Astrocyte of the hippocampus (primary cell): ENCODE results near the gene SLC16A8.
"Not testable (repeated sequence)": the region's sequence is repeated elsewhere in the genome, so short reads cannot be mapped to it uniquely, and the experiment has no call there.

Experiments
- DNase-seq: peaks from one replicate; pipeline ENCODE4 v3.0.0; 2011; ENCODE audit warnings: low read depth, low spot score

Gene SLC16A8, protein sequence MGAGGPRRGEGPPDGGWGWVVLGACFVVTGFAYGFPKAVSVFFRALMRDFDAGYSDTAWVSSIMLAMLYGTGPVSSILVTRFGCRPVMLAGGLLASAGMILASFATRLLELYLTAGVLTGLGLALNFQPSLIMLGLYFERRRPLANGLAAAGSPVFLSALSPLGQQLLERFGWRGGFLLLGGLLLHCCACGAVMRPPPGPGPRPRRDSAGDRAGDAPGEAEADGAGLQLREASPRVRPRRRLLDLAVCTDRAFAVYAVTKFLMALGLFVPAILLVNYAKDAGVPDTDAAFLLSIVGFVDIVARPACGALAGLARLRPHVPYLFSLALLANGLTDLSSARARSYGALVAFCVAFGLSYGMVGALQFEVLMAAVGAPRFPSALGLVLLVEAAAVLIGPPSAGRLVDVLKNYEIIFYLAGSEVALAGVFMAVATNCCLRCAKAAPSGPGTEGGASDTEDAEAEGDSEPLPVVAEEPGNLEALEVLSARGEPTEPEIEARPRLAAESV

DNA sequence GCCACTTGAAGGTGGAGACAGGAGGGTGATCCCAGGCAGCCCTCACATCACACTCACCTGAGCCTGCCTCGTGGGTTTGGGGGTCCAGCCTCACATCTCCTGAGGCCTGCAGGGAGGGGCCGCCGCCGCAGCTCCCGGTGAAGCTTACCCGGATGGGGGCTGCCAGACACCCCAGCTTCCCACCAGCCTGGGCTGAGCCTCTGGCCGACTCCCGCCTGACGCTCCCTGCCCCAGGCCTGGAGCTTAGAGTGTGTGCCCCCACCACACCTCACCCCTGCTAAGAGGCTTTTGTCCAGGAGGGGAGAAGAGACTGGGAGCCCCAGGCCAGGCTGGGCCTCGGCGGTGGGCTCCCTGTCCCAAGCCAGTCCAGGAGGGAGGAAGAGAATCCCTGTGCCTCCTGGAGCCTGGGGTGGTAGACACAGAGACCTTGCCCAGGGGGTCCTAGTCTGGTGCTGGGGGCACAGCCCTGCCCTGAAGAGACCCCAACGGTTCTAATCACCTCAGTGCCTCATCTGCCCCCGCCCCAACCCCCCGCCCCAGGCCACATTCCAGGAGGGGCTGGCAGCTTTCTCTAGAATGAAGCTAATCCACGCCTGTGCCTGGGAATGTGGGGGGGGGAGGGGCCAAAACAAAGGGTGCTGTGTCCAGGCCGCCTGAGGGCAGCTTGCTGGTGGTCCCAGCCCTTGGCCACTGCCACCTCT is at the start of gene SLC16A8:
TSS of gene SLC16A8 (minus strand) at position 254 of the 701 bp plus-strand sequence. CDS start 1,311 bp downstream, outside the sequence.
- peak; percentile 36 for DNase-seq

DNA sequence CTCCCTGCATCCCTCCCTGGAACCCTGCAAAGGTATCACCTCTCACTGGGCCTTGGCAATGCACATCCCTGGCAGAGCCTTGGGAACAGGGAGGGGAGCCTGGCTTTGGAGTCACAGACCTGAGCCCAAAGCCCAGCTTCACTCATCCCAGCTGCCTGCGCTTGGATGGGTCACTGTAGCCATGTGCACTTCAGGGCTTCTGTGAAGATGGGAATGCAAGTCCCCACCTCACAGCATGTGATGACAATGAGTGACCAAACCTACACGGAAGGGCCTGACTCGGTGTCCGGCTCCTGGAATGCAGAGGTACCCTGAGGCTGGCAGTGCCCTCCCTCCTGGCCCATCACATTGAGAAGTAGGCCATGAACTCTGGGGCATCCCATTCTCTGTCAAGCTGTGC is 49.3 kb upstream of the SLC16A8 start:
- DNase-seq = no peak

DNA sequence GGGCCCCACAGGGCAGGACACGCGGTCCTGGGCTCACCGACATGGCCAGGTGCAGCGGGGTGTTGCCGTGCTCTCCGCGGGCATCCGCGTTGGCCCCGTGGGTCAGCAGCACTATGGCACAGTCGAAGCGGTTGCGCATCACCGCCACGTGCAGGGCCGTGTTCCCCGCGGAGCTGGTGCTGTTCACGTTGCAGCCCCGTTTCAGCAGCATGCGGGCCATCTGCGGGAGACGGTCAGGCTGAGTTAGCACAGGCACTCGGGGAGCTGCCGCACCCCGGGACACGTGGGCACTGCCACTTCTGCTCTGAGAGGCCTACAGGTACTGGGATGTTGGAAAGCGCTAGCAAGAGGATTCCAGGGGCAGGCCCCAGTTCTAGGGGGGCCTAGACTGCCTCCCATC is 48.8 kb upstream of the SLC16A8 start:
- no peak for DNase-seq

DNA sequence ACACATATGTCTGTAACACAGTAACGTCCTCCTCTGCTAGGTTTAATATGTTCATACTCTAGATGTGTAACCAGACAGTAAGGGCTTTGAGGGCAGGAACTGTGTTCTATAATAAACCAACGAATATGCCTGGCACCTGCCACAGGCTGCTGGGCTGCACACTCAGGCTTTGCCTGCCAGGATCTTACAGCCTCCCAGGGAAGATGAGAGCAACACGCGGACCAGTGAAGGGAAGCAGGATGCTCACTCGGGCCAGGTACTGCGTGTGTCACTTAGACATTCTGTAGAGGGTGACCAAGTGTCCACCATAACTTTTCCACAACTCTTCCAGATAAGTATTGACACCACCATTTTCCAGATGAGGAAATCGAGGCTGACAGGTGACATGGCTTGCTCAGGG is 48.2 kb upstream of the SLC16A8 start:
- DNase-seq = no peak

DNA sequence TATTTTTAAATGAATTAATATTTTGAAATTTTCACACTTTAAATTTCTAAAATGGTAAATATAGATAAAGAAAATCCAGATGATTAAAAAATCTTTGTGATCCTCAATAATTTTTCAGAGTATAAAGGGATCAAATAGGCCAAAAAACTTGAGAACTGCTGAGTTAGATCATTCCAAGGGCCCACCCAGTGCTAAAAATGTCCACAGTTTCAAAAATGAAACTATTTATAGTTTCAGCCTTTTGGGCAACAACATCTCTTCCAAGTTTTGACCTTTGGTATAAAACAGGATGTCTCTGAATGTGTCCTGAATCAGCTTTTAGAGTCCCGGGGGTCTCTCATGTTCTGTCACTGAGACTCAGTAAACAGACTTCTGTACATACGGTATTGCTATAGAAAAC is 47.4 kb upstream of the SLC16A8 start:
- no peak for DNase-seq

DNA sequence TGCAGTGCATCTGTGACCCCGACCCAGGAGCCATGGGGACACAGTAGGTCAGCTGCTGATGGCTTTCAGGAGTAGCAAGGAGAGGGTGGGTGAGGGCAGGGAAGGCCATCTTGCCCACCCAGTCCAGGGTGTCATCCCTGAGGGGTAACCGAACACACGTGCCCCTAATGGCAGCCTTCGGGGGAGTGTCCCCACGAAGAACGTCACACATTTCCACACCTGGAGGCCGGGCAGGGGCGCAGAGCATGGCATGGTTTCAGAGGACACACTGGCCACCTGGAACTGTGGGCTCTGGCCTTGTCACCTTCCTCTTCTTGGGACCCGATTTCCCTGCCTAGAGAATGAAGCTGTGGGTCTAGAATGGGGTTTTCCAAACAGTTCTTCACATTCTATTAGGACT is 45.9 kb upstream of the SLC16A8 start:
- DNase-seq = no peak

DNA sequence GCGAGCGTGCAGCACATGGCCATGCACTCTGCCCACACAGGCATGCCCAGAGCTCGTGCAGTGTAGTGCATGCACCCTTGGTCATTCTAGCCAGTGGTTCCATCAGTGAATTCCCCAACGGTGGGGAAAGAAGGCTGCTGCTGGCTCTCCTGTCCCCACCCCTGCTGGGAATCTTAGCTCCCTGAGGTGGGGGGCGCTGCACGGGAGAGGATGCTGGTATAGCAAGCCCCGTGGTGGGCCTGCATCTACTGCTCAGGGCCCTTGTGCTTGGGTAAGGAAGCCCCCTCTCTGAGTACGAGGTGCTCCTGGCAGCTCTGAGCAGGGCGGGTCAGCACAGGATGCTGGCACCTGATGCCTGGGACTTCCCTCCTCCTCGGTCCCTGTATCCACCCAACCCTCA is 45.0 kb upstream of the SLC16A8 start:
- no peak for DNase-seq

DNA sequence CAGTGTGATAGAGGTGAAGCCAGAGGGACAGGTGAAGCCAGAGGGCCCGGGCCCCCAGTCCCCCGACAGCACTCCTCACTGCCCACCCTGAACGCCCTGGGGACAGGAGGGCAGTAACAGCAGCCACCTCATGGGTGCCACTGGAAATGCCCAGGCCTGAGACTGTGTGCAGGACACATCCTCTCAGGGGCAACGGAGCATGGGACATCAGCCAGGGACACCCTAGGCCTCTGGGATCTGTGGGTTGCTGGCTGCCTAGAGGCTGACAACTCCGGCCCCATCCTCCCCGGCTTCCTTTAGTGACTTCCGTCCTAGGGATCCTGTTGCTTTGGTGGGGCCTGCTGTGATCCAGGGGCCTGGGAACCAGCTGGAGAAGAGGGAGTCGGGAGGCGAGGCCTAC is 43.9 kb upstream of the SLC16A8 start:
- DNase-seq = no peak

DNA sequence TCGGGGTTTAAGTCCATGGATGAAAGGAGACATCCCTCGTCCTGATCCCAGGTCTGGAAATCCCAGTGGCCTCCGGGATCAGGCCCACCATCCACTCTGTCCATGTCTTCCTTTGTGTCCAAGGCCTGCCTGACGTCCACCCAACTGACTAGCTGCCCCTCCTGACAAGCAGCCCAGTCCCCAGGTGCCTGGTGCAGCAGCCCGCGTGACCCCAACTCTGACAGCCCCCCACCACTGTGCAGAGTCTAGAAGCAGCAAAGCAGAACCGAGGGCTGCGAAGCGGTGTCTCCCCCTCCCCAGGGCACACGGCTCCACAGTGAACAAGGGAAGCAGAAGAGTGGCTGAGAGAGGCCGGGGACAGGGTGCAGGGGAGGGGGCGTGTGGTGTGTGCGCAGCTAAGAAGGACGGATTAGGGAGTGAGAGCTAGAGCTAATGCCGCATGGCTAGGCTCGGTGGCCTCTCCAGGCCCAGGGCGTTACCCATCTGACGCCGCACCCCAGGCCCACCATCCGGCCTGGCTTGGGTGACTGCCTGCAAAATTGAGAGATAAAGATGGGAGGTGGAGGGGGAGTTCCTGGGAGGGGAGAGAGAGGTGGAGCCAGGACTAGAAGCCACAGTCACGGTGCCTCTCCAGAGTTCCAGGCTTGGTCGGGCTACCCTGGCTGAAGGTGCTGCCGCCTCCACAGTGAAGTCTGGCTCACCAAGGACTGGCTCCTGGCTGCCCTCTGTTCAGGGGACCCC is 43.1 kb upstream of the SLC16A8 start:
- DNase-seq = no peak

DNA sequence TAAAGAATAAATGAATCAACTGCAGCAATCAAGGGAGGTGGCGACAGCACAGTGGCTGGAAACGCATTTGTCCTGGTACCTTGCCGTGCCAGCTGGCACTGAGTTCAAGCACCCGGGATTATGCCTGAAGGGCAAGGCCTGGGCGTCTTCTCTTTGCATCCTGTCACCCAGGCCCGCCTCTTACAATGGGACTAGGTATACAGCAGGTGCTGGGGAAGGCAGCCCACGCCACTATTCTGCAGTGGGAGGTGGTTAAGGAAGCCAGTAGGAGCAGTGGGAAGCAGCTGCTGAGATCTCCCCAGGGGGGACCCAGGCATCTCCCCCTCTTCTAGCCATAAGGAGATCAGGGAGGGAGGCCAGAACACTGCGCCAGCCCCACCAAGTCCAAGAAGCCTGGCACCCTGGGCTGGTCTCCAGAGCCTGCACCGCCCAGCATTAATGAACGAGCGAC is 41.8 kb upstream of the SLC16A8 start:
- no peak for DNase-seq

DNA sequence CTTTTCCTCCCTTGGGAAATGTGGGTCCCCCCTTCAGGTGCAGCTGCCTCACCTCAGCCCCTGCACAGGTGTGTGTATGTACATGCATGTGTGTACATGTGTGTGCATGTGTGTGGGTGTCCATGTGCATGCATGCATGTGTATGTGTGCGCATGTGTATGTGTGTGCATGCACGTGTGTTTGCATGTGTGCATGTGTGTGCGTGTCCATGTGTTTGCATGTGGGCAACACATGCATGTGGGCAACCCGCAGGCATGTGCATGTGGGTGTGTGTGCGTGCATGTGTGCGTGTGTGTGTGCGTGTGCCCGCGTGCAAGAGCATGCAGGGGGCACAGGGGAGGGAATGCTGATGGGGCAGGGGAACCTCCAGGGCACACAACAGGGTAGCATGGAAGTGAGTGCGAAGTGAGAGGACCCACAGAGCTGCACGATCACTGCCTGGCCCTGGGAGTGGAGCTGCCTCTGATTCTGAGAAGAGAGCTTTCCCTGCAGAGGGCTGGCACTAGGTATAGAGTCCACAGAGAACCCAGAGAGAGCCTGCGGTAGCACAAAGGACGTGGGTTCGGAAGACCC is 41.1 kb upstream of the SLC16A8 start:
- DNase-seq = no peak

DNA sequence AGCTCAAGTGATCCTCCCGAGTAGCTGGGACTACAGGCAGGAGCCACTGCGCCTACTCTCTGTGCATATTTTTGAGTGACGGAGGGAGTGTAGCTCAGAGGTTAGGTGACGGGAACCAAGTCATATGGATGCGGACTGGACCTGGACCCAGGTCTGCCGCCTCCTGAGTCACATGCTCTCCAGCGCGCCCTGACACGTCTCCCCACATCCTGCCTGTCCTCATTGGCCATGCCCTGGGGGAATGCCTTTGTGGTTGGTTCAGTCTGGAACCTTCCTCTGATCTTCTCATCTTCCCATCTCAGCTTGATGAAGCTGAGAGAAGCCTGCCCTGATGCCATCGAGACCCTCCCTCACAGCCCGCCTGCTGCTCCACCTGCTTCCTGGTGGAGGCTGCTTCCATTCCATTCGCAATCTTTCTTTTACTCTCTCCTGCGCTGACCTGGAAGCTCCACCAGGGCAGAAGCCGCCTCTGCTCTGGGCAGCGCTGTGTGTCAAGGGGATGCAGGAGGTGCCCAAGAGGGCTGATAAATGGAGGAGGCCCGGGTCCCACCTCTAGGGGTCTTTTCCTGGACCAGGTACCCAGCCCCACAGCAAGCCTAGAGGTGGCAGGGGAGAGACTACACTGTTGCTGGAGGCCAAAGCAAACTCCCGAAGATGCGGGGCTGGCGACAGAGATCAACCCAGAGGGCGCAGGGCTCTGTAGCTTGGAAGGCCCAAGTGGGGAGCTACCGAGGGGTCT is 40.4 kb upstream of the SLC16A8 start:
- no peak for DNase-seq

DNA sequence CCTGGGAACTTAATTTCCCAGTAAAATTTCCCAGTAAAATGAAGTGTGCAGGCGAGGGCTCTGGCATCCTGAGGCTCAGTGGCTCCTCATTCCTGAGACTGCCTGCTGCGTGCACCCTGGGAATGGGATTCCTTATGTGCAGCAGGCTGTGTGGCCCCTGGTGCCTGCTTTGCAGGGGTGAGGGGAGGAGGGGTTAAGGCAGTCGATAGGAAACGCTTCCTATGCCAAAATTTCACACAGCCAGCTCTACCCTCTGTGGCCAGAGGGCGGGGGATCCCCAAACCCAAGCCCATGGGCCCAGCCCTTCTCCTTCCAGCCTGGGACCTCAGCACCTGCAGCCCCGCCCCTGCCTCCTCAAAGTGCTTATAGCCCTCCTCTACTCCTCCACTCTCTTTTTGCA is 38.6 kb upstream of the SLC16A8 start:
- DNase-seq = no peak

DNA sequence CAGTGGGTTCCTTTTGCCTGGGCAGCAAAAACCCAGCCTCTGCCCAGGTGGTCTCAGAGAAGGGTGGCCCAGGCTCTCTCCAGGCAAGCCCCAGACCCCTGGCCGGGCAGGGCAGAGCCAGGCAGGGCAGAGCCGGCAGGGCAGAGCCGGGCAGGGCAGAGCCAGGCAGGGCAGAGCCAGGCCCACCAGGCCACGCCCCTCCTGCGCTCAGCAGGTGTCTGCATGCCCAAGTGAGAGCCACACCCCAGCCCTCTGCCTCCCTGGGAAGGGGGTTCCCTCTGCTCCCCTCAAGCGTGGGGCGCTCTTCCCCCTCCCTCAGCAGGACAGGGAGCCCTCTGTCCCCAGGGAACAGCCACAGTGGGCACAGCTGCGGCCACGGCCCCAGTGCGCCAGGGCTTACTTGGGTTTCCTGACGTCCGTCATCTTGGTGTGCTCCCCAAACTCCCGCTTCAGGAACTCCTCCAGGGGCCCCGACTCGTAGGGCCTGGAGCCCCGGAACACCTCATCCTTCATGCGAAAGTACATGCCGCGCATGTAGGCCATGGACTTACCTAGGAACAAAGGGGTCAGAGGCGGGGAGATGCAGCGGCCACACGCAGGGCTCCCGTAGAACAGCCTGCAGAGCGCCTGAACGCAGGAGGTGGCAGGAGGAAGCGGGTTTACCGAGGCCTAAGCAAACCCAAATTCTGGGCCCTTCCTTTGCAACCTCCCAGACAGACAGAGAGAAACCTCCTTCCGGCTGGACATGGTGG is 36.6 kb upstream of the SLC16A8 start:
- no peak for DNase-seq

DNA sequence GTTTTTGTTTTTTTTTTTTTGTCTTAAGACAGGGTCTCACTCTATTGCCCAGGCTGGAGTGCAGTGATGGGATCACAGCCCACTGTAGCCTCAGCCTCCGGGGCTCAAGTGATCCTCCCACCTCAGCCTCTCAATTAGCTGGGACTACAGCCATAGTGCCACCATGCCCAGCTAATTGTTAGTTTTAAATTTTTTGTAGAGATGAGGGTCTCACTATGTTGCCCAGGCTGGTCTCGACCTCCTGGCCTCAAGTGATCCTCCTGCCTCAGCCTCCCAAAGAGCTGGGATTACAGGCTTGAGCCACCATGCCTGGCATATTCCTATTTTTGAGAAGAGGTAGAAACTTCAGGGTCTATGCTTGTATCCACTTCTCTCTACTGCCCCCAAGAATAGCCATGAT is 34.8 kb upstream of the SLC16A8 start:
- not testable (repeated sequence) for DNase-seq

DNA sequence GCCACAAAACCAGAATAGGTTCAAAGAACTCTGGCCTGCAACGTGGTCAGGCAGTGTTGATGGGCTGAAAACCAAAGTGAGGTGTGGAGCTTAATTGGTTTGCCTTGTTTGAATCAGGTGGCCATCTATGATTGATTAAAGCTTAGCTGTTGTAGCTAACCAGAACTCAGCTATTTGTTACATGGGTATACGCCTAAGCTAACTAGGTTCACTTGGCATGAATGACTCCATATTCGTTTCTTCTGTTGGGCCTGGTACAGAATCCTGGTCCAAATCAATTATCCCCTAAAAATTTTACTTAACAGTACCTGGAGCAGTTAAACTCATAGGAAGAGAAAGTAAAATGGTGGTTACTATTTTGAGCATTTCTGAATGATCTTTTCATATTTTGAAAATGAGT is 34.2 kb upstream of the SLC16A8 start:
- DNase-seq = no peak

DNA sequence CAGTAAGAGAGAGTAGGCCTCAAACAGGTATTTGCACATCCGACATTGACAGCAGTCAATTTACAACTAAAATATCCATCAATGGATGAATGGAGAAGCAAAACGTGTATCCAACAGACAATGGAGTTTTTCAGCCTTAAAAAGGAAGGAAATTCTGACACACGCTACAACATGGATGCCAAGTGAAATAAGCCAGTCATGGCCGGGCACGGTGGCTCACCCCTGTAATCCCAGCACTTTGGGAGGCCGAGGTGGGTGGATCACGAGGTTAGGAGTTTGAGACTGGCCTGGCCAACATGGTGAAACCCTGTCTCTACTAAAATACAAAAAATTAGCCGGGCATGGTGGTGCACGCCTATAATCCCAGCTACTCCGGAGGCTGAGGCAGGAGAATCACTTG is 33.6 kb upstream of the SLC16A8 start:
- DNase-seq = not testable (repeated sequence)

DNA sequence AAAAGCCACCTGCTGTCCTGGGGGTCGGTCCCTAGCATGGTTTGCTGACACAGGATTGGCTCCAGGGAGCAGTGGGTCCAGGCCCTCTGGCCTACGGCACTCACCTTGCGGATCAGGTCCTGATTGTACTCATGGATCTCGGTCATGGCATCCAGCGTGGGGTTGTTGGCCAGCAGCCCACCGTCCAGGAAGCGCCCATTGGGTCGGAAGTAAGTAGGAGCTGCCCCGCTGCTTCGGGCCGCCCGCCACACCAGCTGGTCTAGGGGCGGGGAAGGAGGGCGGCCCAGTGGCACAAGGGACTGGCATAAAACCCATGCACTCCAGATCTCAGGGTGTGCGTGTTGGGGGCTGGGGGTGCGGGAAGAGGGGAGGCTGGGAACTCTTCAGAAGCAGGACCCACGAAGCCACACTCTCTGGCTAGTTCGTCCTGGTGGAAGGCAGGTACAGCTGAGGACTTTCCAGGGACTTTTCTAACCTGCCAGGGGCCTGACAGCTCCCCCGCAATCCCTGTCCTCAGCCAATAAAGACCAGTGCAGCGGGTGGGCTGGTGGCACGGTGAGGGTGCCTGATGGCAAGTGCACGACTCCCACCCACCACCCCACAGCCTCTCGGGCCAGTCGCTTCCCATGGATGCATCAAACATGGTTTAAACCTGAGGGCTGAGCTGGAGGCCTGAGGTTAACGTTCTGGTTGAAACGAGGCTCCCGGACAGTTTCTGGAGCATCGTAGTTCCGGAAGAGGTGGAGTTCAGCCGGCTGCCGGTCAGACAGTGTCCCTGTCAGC is 31.6 kb upstream of the SLC16A8 start:
- no peak for DNase-seq
